Measurements from ENCODE around the gene MYO1D. TPM values are rescaled to one million over a fixed set of nuclear protein-coding genes. Genes with fewer than 3 reads are reported as not detected.
A peak's percentile ranks its signal among the peaks of the same experiment; 100 is the strongest.

The MYO1D gene
- total and polyA plus RNA-seq, 2 of the 13 experiments (the other 11 are each of a cell fraction or from before 2014, with no cell fraction given), result 13.2 to 17.3 TPM

DNA sequence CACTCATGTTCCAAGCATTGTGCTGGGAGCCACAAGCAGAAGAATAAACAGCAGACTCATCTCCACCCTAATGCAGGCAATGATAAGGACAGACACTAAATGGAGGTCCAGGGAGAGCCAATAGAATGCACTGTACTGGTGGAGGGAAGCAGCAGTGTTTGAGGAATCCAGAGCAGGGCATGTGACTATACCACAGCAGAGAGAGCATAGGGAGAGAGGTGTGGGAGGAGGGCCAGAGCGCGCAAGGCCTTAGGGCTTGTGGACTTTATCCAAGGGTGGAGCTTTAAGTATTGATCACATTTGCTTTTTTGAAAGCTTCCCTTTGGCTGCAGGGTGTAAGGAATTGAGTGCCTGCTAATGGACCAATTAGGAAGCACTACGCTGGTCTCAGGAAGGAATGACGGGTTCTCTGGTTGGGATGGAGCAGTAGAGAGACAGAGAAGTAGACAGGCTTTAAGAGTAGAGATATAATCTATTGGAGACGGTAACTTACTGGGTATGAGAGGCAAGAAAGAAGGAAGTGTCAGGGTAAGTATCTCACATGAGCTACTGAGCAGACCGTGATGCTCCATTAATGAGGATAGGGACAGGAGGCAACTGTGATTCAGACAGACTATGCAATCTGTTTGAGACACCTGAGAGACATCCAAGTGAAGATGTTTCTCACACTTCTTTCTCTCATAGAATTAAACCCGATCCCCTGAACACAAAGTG lies 82.2 kb downstream of the MYO1D start (continued):
- TF ChIP-seq, protein P1, sequence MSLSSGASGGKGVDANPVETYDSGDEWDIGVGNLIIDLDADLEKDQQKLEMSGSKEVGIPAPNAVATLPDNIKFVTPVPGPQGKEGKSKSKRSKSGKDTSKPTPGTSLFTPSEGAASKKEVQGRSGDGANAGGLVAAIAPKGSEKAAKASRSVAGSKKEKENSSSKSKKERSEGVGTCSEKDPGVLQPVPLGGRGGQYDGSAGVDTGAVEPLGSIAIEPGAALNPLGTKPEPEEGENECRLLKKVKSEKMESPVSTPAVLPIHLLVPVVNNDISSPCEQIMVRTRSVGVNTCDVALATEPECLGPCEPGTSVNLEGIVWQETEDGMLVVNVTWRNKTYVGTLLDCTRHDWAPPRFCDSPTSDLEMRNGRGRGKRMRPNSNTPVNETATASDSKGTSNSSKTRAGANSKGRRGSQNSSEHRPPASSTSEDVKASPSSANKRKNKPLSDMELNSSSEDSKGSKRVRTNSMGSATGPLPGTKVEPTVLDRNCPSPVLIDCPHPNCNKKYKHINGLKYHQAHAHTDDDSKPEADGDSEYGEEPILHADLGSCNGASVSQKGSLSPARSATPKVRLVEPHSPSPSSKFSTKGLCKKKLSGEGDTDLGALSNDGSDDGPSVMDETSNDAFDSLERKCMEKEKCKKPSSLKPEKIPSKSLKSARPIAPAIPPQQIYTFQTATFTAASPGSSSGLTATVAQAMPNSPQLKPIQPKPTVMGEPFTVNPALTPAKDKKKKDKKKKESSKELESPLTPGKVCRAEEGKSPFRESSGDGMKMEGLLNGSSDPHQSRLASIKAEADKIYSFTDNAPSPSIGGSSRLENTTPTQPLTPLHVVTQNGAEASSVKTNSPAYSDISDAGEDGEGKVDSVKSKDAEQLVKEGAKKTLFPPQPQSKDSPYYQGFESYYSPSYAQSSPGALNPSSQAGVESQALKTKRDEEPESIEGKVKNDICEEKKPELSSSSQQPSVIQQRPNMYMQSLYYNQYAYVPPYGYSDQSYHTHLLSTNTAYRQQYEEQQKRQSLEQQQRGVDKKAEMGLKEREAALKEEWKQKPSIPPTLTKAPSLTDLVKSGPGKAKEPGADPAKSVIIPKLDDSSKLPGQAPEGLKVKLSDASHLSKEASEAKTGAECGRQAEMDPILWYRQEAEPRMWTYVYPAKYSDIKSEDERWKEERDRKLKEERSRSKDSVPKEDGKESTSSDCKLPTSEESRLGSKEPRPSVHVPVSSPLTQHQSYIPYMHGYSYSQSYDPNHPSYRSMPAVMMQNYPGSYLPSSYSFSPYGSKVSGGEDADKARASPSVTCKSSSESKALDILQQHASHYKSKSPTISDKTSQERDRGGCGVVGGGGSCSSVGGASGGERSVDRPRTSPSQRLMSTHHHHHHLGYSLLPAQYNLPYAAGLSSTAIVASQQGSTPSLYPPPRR (CRISPR knock-in tag; IDR thresholded peaks at IDR 0.05; ENCODE audit: borderline replicate concordance), result no peak
- TF ChIP-seq TGIF2 (CRISPR knock-in tag; IDR thresholded peaks at IDR 0.05) (0 out of 2 replicates have a peak, but pooled peaks have one; percentile 17), SP5 (CRISPR knock-in tag; IDR thresholded peaks at IDR 0.05; ENCODE audit: borderline replicate concordance, low read depth) (peak; percentile 78), ZMAT3 (CRISPR knock-in tag; conservative IDR thresholded peaks at IDR 0.05) (0 out of 2 replicates have a peak, but pooled peaks have one; percentile 58), ASH2L (IDR thresholded peaks at IDR 0.05; ENCODE audit: insufficient read length, low read depth, low read length) (peak; percentile 8), FIP1L1 (IDR thresholded peaks at IDR 0.05; ENCODE audit: borderline replicate concordance, insufficient read depth, low read depth, low read length) (no peak), BCL6 (CRISPR knock-in tag; IDR thresholded peaks at IDR 0.05) (0 out of 2 replicates have a peak, but pooled peaks have one; percentile 29), NCOR1 (IDR thresholded peaks at IDR 0.05; ENCODE audit: borderline replicate concordance, low read length) (peak; percentile 31; the same call in 1 of the 2 replicates), ZNF331 (CRISPR knock-in tag; IDR thresholded peaks at IDR 0.05) (peak; percentile 36; the same call in 1 of the 2 replicates), ZKSCAN1 (IDR thresholded peaks at IDR 0.05; ENCODE audit: low read length) (no peak), ELF3 (CRISPR knock-in tag; IDR thresholded peaks at IDR 0.05) (peak; percentile 69), DPF2 (CRISPR knock-in tag; IDR thresholded peaks at IDR 0.05; ENCODE audit: borderline replicate concordance, low read depth) (0 out of 2 replicates have a peak, but pooled peaks have one; percentile 24), HOXA3 (CRISPR knock-in tag; IDR thresholded peaks at IDR 0.05) (peak; percentile 65; the same call in 1 of the 2 replicates), ZNF431 (CRISPR knock-in tag; IDR thresholded peaks at IDR 0.05; ENCODE audit: borderline replicate concordance, low read depth) (peak; percentile 69; the same call in 1 of the 2 replicates), ZNF441 (CRISPR knock-in tag; IDR thresholded peaks at IDR 0.05; ENCODE audit: borderline replicate concordance) (peak; percentile 70; the same call in 1 of the 2 replicates), ZSCAN21 (CRISPR knock-in tag; IDR thresholded peaks at IDR 0.05; ENCODE audit: borderline replicate concordance) (no peak), KDM4B (CRISPR knock-in tag; IDR thresholded peaks at IDR 0.05) (0 out of 2 replicates have a peak, but pooled peaks have one; percentile 44), FOXP1 (IDR thresholded peaks at IDR 0.05) (no peak), FOXP1 (CRISPR knock-in tag; IDR thresholded peaks at IDR 0.05) (peak; percentile 57; the same call in 1 of the 2 replicates)
- TF ChIP-seq, protein P2, sequence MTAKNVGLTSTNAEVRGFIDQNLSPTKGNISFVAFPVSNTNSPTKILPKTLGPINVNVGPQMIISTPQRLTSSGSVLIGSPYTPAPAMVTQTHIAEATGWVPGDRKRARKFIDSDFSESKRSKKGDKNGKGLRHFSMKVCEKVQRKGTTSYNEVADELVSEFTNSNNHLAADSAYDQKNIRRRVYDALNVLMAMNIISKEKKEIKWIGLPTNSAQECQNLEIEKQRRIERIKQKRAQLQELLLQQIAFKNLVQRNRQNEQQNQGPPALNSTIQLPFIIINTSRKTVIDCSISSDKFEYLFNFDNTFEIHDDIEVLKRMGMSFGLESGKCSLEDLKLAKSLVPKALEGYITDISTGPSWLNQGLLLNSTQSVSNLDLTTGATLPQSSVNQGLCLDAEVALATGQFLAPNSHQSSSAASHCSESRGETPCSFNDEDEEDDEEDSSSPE (CRISPR knock-in tag; IDR thresholded peaks at IDR 0.05), result peak; percentile 94
- TF ChIP-seq, protein P3, sequence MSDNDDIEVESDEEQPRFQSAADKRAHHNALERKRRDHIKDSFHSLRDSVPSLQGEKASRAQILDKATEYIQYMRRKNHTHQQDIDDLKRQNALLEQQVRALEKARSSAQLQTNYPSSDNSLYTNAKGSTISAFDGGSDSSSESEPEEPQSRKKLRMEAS (IDR thresholded peaks at IDR 0.05), result peak; percentile 95

All from HepG2 (cell line).